Sciatic nerve (tissue), 2 donors: ENCODE measurements around the gene SORCS2. TPM values are rescaled to one million over a fixed set of nuclear protein-coding genes. Genes with fewer than 3 reads are reported as not detected.
"Not testable (repeated sequence)": the region's sequence is repeated elsewhere in the genome, so short reads cannot be mapped to it uniquely, and the experiment has no call there.

Source experiments
- ATAC-seq: fragments of 200-7000 bp; cut with Tn5 transposase; one replicate; pipeline ENCODE4 v1.9.1; 2020; ENCODE audit warnings: mild to moderate bottlenecking, moderate library complexity
- DNase-seq: peaks from one replicate; pipeline ENCODE4 v3.0.0-alpha.2; 2020; ENCODE audit warnings: low spot score
- intact Hi-C: fragments of 100-400 bp; cut with DNase I; formaldehyde crosslinking; loops from one replicate; pipeline ENCODE4 v1.14.2; 2022
- total RNA-seq: library from RNA; stranded (reverse); fragmentation: NEBNext Ultra II Directional; extraction: Animal tissue kit (Norgen Biotek cat#: 25700); gene quantifications from one replicate; pipeline ENCODE4 v1.2.1, GENCODE V29; 2021
- donor health status: DM: no; HTN: no; CAD: no.
- donor health status: DM: no; HTN: no; CAD: no.

The SORCS2 gene
- total RNA-seq, 1 donor from 2014 or later: 52.5 TPM

- intact Hi-C loops: no loop called here
- DNase-seq (peak; percentile 45), ATAC-seq (no peak)
Measured at GRCh38 chr4:7158081-7158750, 34.1 kb upstream of the SORCS2 start.

GRCh38 chr4:7158991-7159390, 33.3 kb upstream of the SORCS2 start:
- intact Hi-C loops: no loop called here
- peak; percentile 42 for DNase-seq
- no peak for ATAC-seq

- intact Hi-C loops: no loop called here
- DNase-seq (peak; percentile 17), ATAC-seq (no peak)
Measured at GRCh38 chr4:7159923-7160322, 32.4 kb upstream of the SORCS2 start.

GRCh38 chr4:7160439-7160838, 31.9 kb upstream of the SORCS2 start:
- ATAC-seq (no peak), DNase-seq (peak; percentile 57)
- intact Hi-C loops: no loop called here

GRCh38 chr4:7160951-7161440, 31.3 kb upstream of the SORCS2 start:
- intact Hi-C loops: no loop called here
- no peak for ATAC-seq
- DNase-seq: peak; percentile 47

GRCh38 chr4:7161721-7162214, 30.6 kb upstream of the SORCS2 start:
- DNase-seq: peak; percentile 61
- peak; percentile 89 for ATAC-seq
- intact Hi-C loops: no loop called here

- ATAC-seq, intact Hi-C loops: not testable (repeated sequence)
- DNase-seq: peak; percentile 31
Measured at GRCh38 chr4:7165056-7165873, 27.1 kb upstream of the SORCS2 start.

- peak; percentile 47 for DNase-seq
- ATAC-seq: no peak
- intact Hi-C loops: no loop called here
Measured at GRCh38 chr4:7165874-7166201, 26.5 kb upstream of the SORCS2 start.

- intact Hi-C loops: no loop called here
- DNase-seq (peak; percentile 22), ATAC-seq (no peak)
Measured at GRCh38 chr4:7166237-7166636, 26.1 kb upstream of the SORCS2 start.

- peak; percentile 55 for DNase-seq
- ATAC-seq: no peak
- intact Hi-C loops: no loop called here
Measured at GRCh38 chr4:7166981-7167700, 25.2 kb upstream of the SORCS2 start.

GRCh38 chr4:7167706-7168105, 24.6 kb upstream of the SORCS2 start:
- intact Hi-C loops: no loop called here
- ATAC-seq (no peak), DNase-seq (peak; percentile 15)

GRCh38 chr4:7168106-7168505, 24.2 kb upstream of the SORCS2 start:
- intact Hi-C loops: no loop called here
- DNase-seq: peak; percentile 34
- ATAC-seq: no peak

- intact Hi-C loops: no loop called here
- ATAC-seq: no peak
Measured at GRCh38 chr4:7169134-7169533, 23.2 kb upstream of the SORCS2 start.

GRCh38 chr4:7170012-7170411, 22.3 kb upstream of the SORCS2 start:
- no peak for DNase-seq
- intact Hi-C loops: no loop called here
- no peak for ATAC-seq

More at GRCh38 chr4:7169134-7169533, 23.2 kb upstream of the SORCS2 start:
- peak; percentile 25 for DNase-seq

- DNase-seq (peak; percentile 22), ATAC-seq (peak; percentile 38)
- intact Hi-C loops: no loop called here
Measured at GRCh38 chr4:7171191-7171900, 21.0 kb upstream of the SORCS2 start.

GRCh38 chr4:7172508-7172907, 19.8 kb upstream of the SORCS2 start:
- intact Hi-C loops: no loop called here
- DNase-seq (peak; percentile 5), ATAC-seq (no peak)

GRCh38 chr4:7172946-7173345, 19.4 kb upstream of the SORCS2 start:
- intact Hi-C loops: no loop called here
- peak; percentile 35 for DNase-seq
- ATAC-seq: no peak

- ATAC-seq (no peak), DNase-seq (peak; percentile 44)
- intact Hi-C loops: no loop called here
Measured at GRCh38 chr4:7173841-7174449, 18.4 kb upstream of the SORCS2 start.

GRCh38 chr4:7179158-7179557, 13.2 kb upstream of the SORCS2 start:
- ATAC-seq (no peak), DNase-seq (no peak)
- intact Hi-C loops: no loop called here
